DOHH2 (cell line): ENCODE measurements around the gene CDH16.

Source experiments
- EZH2phosphoT487 ChIP-seq: fragments of 200-600 bp; sonication (generic); IDR thresholded peaks from 2 replicates; pipeline ENCODE4 v1.6.1; 2017; ENCODE audit warnings: borderline replicate concordance, mild to moderate bottlenecking, antibody characterized with exemption, low read length, moderate library complexity, mixed read lengths
- TF ChIP-seq, protein P1 (sequence below): fragments of 200-600 bp; sonication (generic); IDR thresholded peaks from one replicate; pipeline ENCODE4 v1.5.1; 2014; ENCODE audit warnings: antibody characterized with exemption, mild to moderate bottlenecking, low read depth, low read length; ENCODE audit not compliant: poor library complexity, severe bottlenecking

DNA sequence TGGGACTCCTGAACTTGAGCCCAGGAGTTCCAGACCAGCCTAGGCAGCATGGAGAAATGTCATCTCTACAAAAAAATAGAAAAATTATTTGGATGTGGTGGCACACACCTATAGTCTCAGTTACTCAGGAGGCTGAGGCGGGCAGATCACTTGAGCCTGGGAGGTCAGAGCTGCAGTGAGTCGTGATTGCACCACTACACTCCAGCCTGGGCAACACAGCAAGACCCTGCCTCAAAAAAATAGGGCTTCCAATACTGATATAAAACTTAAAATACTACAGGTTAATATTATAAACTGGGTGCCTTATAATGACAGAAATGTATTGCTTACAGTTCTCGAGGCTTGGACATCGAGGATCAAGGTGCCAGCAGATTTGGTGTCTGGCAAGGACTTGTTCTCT is 27.3 kb upstream of the CDH16 start:
- TF ChIP-seq EZH2phosphoT487, result no peak
- TF ChIP-seq, protein P1, sequence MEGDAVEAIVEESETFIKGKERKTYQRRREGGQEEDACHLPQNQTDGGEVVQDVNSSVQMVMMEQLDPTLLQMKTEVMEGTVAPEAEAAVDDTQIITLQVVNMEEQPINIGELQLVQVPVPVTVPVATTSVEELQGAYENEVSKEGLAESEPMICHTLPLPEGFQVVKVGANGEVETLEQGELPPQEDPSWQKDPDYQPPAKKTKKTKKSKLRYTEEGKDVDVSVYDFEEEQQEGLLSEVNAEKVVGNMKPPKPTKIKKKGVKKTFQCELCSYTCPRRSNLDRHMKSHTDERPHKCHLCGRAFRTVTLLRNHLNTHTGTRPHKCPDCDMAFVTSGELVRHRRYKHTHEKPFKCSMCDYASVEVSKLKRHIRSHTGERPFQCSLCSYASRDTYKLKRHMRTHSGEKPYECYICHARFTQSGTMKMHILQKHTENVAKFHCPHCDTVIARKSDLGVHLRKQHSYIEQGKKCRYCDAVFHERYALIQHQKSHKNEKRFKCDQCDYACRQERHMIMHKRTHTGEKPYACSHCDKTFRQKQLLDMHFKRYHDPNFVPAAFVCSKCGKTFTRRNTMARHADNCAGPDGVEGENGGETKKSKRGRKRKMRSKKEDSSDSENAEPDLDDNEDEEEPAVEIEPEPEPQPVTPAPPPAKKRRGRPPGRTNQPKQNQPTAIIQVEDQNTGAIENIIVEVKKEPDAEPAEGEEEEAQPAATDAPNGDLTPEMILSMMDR, result no peak
